ENCODE measurements around the gene PBX1.

- TF ChIP-seq CTCF (tag by site-specific recombination; IDR thresholded peaks at IDR 0.05) (no peak), ZNF510 (tag by site-specific recombination; IDR thresholded peaks at IDR 0.05; ENCODE audit: insufficient replicate concordance) (no peak), HOXA7 (CRISPR knock-in tag; IDR thresholded peaks at IDR 0.05; ENCODE audit: borderline replicate concordance) (no peak), REST (tag by site-specific recombination; IDR thresholded peaks at IDR 0.05) (no peak), ZNF692 (tag by site-specific recombination; IDR thresholded peaks at IDR 0.05) (peak; percentile 94), YY1 (tag by site-specific recombination; IDR thresholded peaks at IDR 0.05) (no peak), ZNF704 (tag by site-specific recombination; IDR thresholded peaks at IDR 0.05) (no peak), ZNF184 (tag by site-specific recombination; IDR thresholded peaks at IDR 0.05) (peak; percentile 45; the same call in 1 of the 2 replicates)
Observed at GRCh38 chr1:164771619-164772361, 212.8 kb downstream of the PBX1 start.
